Uterus (tissue), 2 donors: ENCODE results near the gene TBC1D28.
"Not testable (repeated sequence)": the region's sequence is repeated elsewhere in the genome, so short reads cannot be mapped to it uniquely, and the experiment has no call there.

Experiments
- CTCF ChIP-seq, 4 experiments: fragments of 200-600 bp in 2 of 4; fragments of 450-650 bp in 2 of 4; sonication (generic) in 2 of 4; IDR thresholded peaks; one replicate each; pipeline ENCODE4 v1.5.1; 2016 to 2019; ENCODE audit warnings: antibody characterized with exemption in 4 of 4, mild to moderate bottlenecking in 2 of 4, moderate library complexity in 1 of 4
- POLR2A ChIP-seq, 2 donors: fragments of 450-650 bp; IDR thresholded peaks; one replicate each; pipeline ENCODE4 v1.6.1; 2016; ENCODE audit warnings: antibody characterized with exemption in 2 of 2, mild to moderate bottlenecking in 1 of 2, moderate library complexity in 1 of 2

DNA sequence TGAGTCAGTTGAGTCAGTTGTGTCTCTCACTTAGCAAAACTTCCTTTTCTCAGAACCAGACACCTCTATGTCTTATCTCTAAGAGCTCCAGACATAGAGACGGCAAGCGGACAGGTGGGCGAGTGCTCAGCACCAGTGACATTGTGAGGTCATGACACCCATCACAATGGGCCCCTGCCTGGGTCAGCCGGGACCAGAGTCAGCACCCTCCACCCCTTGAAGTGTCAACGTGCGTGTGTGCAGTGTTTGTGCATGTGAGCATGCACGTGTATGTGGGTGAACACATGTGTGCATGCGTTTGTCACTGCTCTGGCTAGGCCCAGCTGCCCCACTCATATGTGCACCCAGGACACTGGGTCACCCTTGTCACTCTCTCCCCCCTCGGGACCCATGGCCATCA is at the start of gene TBC1D28:
- not testable (repeated sequence) for TF ChIP-seq CTCF, POLR2A (IDR thresholded peaks at IDR 0.05)
